Esophagus muscularis mucosa (tissue), 4 donors: ENCODE data around the gene DNAJC15. TPM values are rescaled to one million over a fixed set of nuclear protein-coding genes. Genes with fewer than 3 reads are reported as not detected.

Experiments
- DNase-seq: peaks from one replicate; pipeline ENCODE4 v3.0.0-alpha.2; 2017; ENCODE audit errors: extremely low spot score
- H3K27ac ChIP-seq, 4 donors: fragments of 200-600 bp; sonication (generic); replicated peaks in 1 of 4; 1 replicate in 3 of 4; 2 replicates in 1 of 4; pipeline ENCODE4 v1.5.1; 2016 to 2019; ENCODE audit warnings: mild to moderate bottlenecking in 1 of 4
- H3K27me3 ChIP-seq, 4 donors: fragments of 200-600 bp; sonication (generic); one replicate each; pipeline versions ENCODE4 v1.5.1 to v1.6.0; 2016 to 2019
- H3K36me3 ChIP-seq, 4 donors: fragments of 200-600 bp; sonication (generic); one replicate each; pipeline ENCODE4 v1.5.1; 2016 to 2019
- H3K4me1 ChIP-seq, 4 donors: fragments of 200-600 bp; sonication (generic); one replicate each; pipeline ENCODE4 v1.5.1; 2016 to 2019
- H3K4me3 ChIP-seq, 4 donors: fragments of 200-600 bp; sonication (generic); 1 replicate in 2 of 4; 2 replicates in 2 of 4; pipeline ENCODE4 v1.5.1; 2016 to 2019; ENCODE audit warnings: mild to moderate bottlenecking in 4 of 4, moderate library complexity in 1 of 4
- H3K9me3 ChIP-seq, 4 donors: fragments of 200-600 bp; sonication (generic); 1 replicate in 3 of 4; 2 replicates in 1 of 4; pipeline ENCODE4 v1.5.1; 2016 to 2019
- CTCF ChIP-seq, 3 experiments: fragments of 200-600 bp in 2 of 3; fragments of 450-650 bp in 1 of 3; sonication (generic) in 2 of 3; IDR thresholded peaks; one replicate each; pipeline ENCODE4 v1.5.1; 2017 to 2019; ENCODE audit warnings: antibody characterized with exemption in 3 of 3, mild to moderate bottlenecking in 2 of 3, moderate library complexity in 1 of 3
- EP300 ChIP-seq: sonication (generic); formaldehyde crosslinking; IDR thresholded peaks from one replicate; pipeline ENCODE4 v1.6.1; 2017; ENCODE audit warnings: antibody characterized with exemption
- POLR2A ChIP-seq: fragments of 450-650 bp; IDR thresholded peaks from one replicate; pipeline ENCODE4 v1.6.1; 2017; ENCODE audit warnings: antibody characterized with exemption, moderate library complexity, mild to moderate bottlenecking, low read depth
- POLR2AphosphoS5 ChIP-seq, 2 donors: sonication (generic); formaldehyde crosslinking; IDR thresholded peaks; one replicate each; pipeline ENCODE4 v1.6.1; 2017; ENCODE audit warnings: antibody characterized with exemption in 2 of 2
- WGBS: methylation state at CpG from one replicate; pipeline ENCODE4 v1.1.5; 2018; 5-methylcytosine and 5-hydroxymethylcytosine counted together
- intact Hi-C: fragments of 100-400 bp; cut with DNase I; formaldehyde crosslinking; loops from one replicate; pipeline ENCODE4 v1.15.1; 2023
- total RNA-seq, 4 donors: library from RNA; depleted of rRNA; stranded (reverse); fragments of >200 nt; gene quantifications; one replicate each; pipeline versions ENCODE4 v1.1.0 to v1.2.1, GENCODE V29; 2016

DNAJC15 gene
- total RNA-seq: 10 to 100 TPM; 13.3 to 19.8 (median 13.6) TPM

- TF ChIP-seq POLR2A (no peak), EP300 (peak; percentile 35), CTCF (IDR thresholded peaks at IDR 0.05) (peak in 1 of 3 experiments; percentile 3), POLR2AphosphoS5 (IDR thresholded peaks at IDR 0.05) (peak; percentile 78 to 84)
- Histone ChIP-seq H3K4me3 (peak within 1 kb of the TSS; percentile 61 to 80 (median 68)), H3K9me3 (no peaks in the 10 kb centered on the region), H3K4me1 (peaks cover 13 to 42% (median 37%) of the 10 kb centered on the region in 4 donors), H3K36me3 (peaks cover 0 to 9% (median 4%) of the 10 kb centered on the region in 4 donors), H3K27me3 (peaks cover 0 to 4% (median 0%) of the 10 kb centered on the region in 4 donors), H3K27ac (peak within 1 kb of the TSS; percentile 78 to 85 (median 84))
- DNase-seq: peak; percentile 94
- 3% methylated on average over 23 of the region's 48 CpGs for WGBS
- intact Hi-C loops: loop anchor here (2.0 kb wide), 1 partner anchor 53 kb away; no protein-coding TSS in a partner anchor
Measured at GRCh38 chr13:43023289-43023963, at the start of gene DNAJC15. Gene DNAJC15, plus strand, starts transcription at chr13:43023586. Its CDS starts 41 bp downstream, at chr13:43023627.

- intact Hi-C loops: no loop called here
- DNase-seq: no peak
- Histone ChIP-seq H3K36me3 (no peaks in the 10 kb centered on the region), H3K27me3 (no peaks in the 10 kb centered on the region), H3K4me3 (no peak overlapping the region), H3K4me1 (no peaks in the 10 kb centered on the region), H3K9me3 (no peaks in the 10 kb centered on the region), H3K27ac (no peak overlapping the region)
- no peak for TF ChIP-seq POLR2AphosphoS5 (IDR thresholded peaks at IDR 0.05)
- TF ChIP-seq CTCF (IDR thresholded peaks at IDR 0.05): no peak
- no peak for TF ChIP-seq POLR2A
- TF ChIP-seq EP300: no peak
- 98% methylated on average over 3 of the region's 3 CpGs for WGBS
Measured at GRCh38 chr13:42976066-42976465, 47.3 kb upstream of the DNAJC15 start.

GRCh38 chr13:42977219-42977659 is 46.1 kb upstream of the DNAJC15 start:
- Histone ChIP-seq H3K9me3 (no peaks in the 10 kb centered on the region), H3K27me3 (no peaks in the 10 kb centered on the region), H3K4me1 (no peaks in the 10 kb centered on the region), H3K4me3 (no peak overlapping the region), H3K36me3 (no peaks in the 10 kb centered on the region), H3K27ac (no peak overlapping the region)
- 90% methylated on average over 1 of the region's 1 CpG for WGBS
- no peak for TF ChIP-seq POLR2AphosphoS5 (IDR thresholded peaks at IDR 0.05)
- intact Hi-C loops: no loop called here
- DNase-seq: no peak

GRCh38 chr13:42981317-42981716 is 42.1 kb upstream of the DNAJC15 start:
- Histone ChIP-seq H3K27ac (no peak overlapping the region), H3K27me3 (no peaks in the 10 kb centered on the region), H3K4me1 (peaks cover 0 to 14% (median 9%) of the 10 kb centered on the region in 4 donors), H3K36me3 (no peaks in the 10 kb centered on the region), H3K4me3 (no peak overlapping the region), H3K9me3 (no peaks in the 10 kb centered on the region)
- no peak for DNase-seq
- intact Hi-C loops: no loop called here
- WGBS: 42% methylated on average over 3 of the region's 3 CpGs
- TF ChIP-seq CTCF (IDR thresholded peaks at IDR 0.05) (no peak), POLR2AphosphoS5 (IDR thresholded peaks at IDR 0.05) (no peak), POLR2A (no peak), EP300 (no peak)

GRCh38 chr13:42981853-42982252 is 41.5 kb upstream of the DNAJC15 start:
- no peak for TF ChIP-seq POLR2AphosphoS5 (IDR thresholded peaks at IDR 0.05)
- no peak for TF ChIP-seq EP300
- TF ChIP-seq POLR2A: no peak
- no peak for TF ChIP-seq CTCF (IDR thresholded peaks at IDR 0.05)
- H3K4me1 ChIP-seq: peaks cover 0 to 14% (median 9%) of the 10 kb centered on the region in 4 donors
- H3K9me3 ChIP-seq: no peaks in the 10 kb centered on the region
- H3K27ac ChIP-seq: no peak overlapping the region
- no peak overlapping the region for H3K4me3 ChIP-seq
- 79% methylated on average over 1 of the region's 1 CpG for WGBS
- no peaks in the 10 kb centered on the region for H3K27me3 ChIP-seq
- intact Hi-C loops: no loop called here
- no peak for DNase-seq
- H3K36me3 ChIP-seq: no peaks in the 10 kb centered on the region
